HCT116 (cell line): ENCODE measurements around the gene ASCC2. TPM values are rescaled to one million over a fixed set of nuclear protein-coding genes. Genes with fewer than 3 reads are reported as not detected.

Experiments used
- ATAC-seq: fragments of 200-7000 bp; cut with Tn5 transposase; 2 replicates; pipeline ENCODE4 v1.9.1; 2020; ENCODE audit warnings: mild to moderate bottlenecking, moderate library complexity
- Bru-seq: library from RNA; stranded (reverse); fragments of 400-500 nt; gene quantifications from one replicate; lab custom pipeline; 2021; lab: Mats Ljungman, UMichigan
- BruChase-seq, 2 experiments: library from RNA; stranded (reverse); fragments of 400-500 nt; gene quantifications; one replicate each; lab custom pipeline; 2021; lab: Mats Ljungman, UMichigan
- BruUV-seq: library from RNA; stranded (reverse); fragments of 400-500 nt; replicated peaks from 2 replicates; lab custom pipeline; 2021; lab: Mats Ljungman, UMichigan
- CTCF ChIA-PET: fragments of 300-600 bp; sonication (Branson Sonifier 250); formaldehyde crosslinking; loops from one replicate; lab custom pipeline; 2021; ENCODE audit warnings: antibody characterized with exemption; lab: Charles Lee
- POLR2A ChIA-PET: fragments of 300-600, 350-600 bp; sonication (Branson Sonifier 250); formaldehyde crosslinking; loops from one replicate; lab custom pipeline; 2021; ENCODE audit warnings: antibody characterized with exemption; lab: Charles Lee
- RAD21 ChIA-PET, 2 experiments: fragments of 300-600 bp; sonication (Branson Sonifier 250); formaldehyde crosslinking; loops; one replicate each; lab custom pipeline; 2023; ENCODE audit warnings: low total read pairs in 2 of 2; ENCODE audit not compliant: uncharacterized antibody in 2 of 2, unreplicated experiment in 2 of 2, low non-redundant PET in 1 of 2; lab: Charles Lee
- DNase-seq: peaks from one replicate; pipeline ENCODE4 v3.0.0-alpha.2; 2010; ENCODE audit warnings: low read depth, low spot score
- H2AFZ ChIP-seq: fragments of 200-600 bp; shearing (Covaris generic), sonication (generic); 2 replicates; pipeline ENCODE4 v1.6.1; 2017; ENCODE audit warnings: low read depth, mixed run types, mixed read lengths, antibody characterized with exemption, low read length; ENCODE audit not compliant: poor library complexity, severe bottlenecking
- H3K27ac ChIP-seq: 2 replicates; pipeline ENCODE4 v1.5.1; 2012; ENCODE audit warnings: low read depth, low read length
- H3K27me3 ChIP-seq: fragments of 200-600 bp; sonication (generic); 2 replicates; pipeline ENCODE4 v1.6.1; 2016; ENCODE audit warnings: mixed run types, low read length, mixed read lengths; ENCODE audit not compliant: insufficient read depth
- H3K36me3 ChIP-seq, 2 experiments: fragments of 200-500 bp in 1 of 2; fragments of 200-600 bp in 1 of 2; sonication (Bioruptor generic) in 1 of 2; sonication (generic) in 1 of 2; 2 replicates each; pipeline versions ENCODE4 v1.5.1 to v1.6.1; 2014 to 2016; ENCODE audit warnings: low read length in 2 of 2, inconsistent platforms in 1 of 2, mixed read lengths in 1 of 2, mixed run types in 1 of 2; ENCODE audit not compliant: insufficient read depth in 2 of 2, control insufficient read depth in 1 of 2
- H3K4me1 ChIP-seq, 2 experiments: fragments of 200-600 bp in 1 of 2; sonication (generic) in 1 of 2; 2 replicates each; pipeline versions ENCODE4 v1.5.1 to v1.6.1; 2012 to 2017; ENCODE audit warnings: low read length in 2 of 2, inconsistent platforms in 1 of 2, mild to moderate bottlenecking in 1 of 2, mixed read lengths in 1 of 2, mixed run types in 1 of 2, moderate library complexity in 1 of 2; ENCODE audit not compliant: insufficient read depth in 2 of 2, control insufficient read depth in 1 of 2
- H3K4me2 ChIP-seq: fragments of 200-600 bp; sonication (generic); 2 replicates; pipeline ENCODE4 v1.6.1; 2017; ENCODE audit warnings: mixed run types, low read length, mixed read lengths
- H3K4me3 ChIP-seq, 2 experiments: fragments of 200-600 bp in 1 of 2; sonication (generic) in 1 of 2; replicated peaks in 1 of 2; 2 replicates each; pipeline ENCODE4 v1.5.1; 2011 to 2016; ENCODE audit warnings: low read length in 2 of 2, control low read depth in 1 of 2, low read depth in 1 of 2, mild to moderate bottlenecking in 1 of 2, mixed read lengths in 1 of 2, mixed run types in 1 of 2
- H3K79me2 ChIP-seq: fragments of 200-600 bp; sonication (generic); 2 replicates; pipeline ENCODE4 v1.6.1; 2017; ENCODE audit warnings: mild to moderate bottlenecking, mixed run types, low read length, moderate library complexity, mixed read lengths; ENCODE audit not compliant: insufficient read depth
- H3K9ac ChIP-seq: fragments of 200-600 bp; sonication (generic); 2 replicates; pipeline ENCODE4 v1.6.1; 2016; ENCODE audit warnings: low read length, mixed read lengths
- H3K9me2 ChIP-seq: fragments of 200-600 bp; sonication (generic), shearing (Covaris generic); 2 replicates; pipeline ENCODE4 v1.6.1; 2017; ENCODE audit warnings: mixed run types, mild to moderate bottlenecking, moderate library complexity; ENCODE audit not compliant: insufficient read depth
- H3K9me3 ChIP-seq, 2 experiments: fragments of 200-500 bp in 1 of 2; fragments of 200-600 bp in 1 of 2; sonication (Bioruptor generic) in 1 of 2; sonication (generic) in 1 of 2; 2 replicates each; pipeline ENCODE4 v1.6.1; 2014 to 2017; ENCODE audit warnings: low read length in 2 of 2, mixed read lengths in 2 of 2, inconsistent platforms in 1 of 2, low read depth in 1 of 2, mild to moderate bottlenecking in 1 of 2, mixed run types in 1 of 2, moderate library complexity in 1 of 2; ENCODE audit not compliant: control insufficient read depth in 1 of 2, insufficient read depth in 1 of 2
- H4K20me1 ChIP-seq: fragments of 200-600 bp; sonication (generic), shearing (Covaris generic); 2 replicates; pipeline ENCODE4 v1.6.1; 2017; ENCODE audit warnings: mixed run types, mild to moderate bottlenecking, moderate library complexity; ENCODE audit not compliant: insufficient read depth
- CBX3 ChIP-seq: IDR thresholded peaks from 2 replicates; pipeline ENCODE4 v1.6.1; 2012; ENCODE audit warnings: low read depth
- CTCF ChIP-seq, 3 experiments: fragments of 200-600 bp in 1 of 3; sonication (generic) in 1 of 3; IDR thresholded peaks in 2 of 3; conservative IDR thresholded peaks in 1 of 3; 2 replicates each; pipeline ENCODE4 v1.5.1; 2012 to 2017; ENCODE audit warnings: low read depth in 2 of 3, low read length in 2 of 3, antibody characterized with exemption in 1 of 3, borderline replicate concordance in 1 of 3, control low read depth in 1 of 3, mild to moderate bottlenecking in 1 of 3, mixed read lengths in 1 of 3, mixed run types in 1 of 3, moderate library complexity in 1 of 3; ENCODE audit not compliant: insufficient read depth in 1 of 3
- EGR1 ChIP-seq: IDR thresholded peaks from 2 replicates; pipeline ENCODE4 v1.6.1; 2012; ENCODE audit warnings: low read depth
- ELF1 ChIP-seq: IDR thresholded peaks from 2 replicates; pipeline ENCODE4 v1.6.1; 2012; ENCODE audit warnings: low read depth, borderline replicate concordance
- JUND ChIP-seq: IDR thresholded peaks from 2 replicates; pipeline ENCODE4 v1.6.1; 2012
- POLR2A ChIP-seq: IDR thresholded peaks from 2 replicates; pipeline ENCODE4 v1.7.0; 2011; ENCODE audit warnings: borderline replicate concordance; ENCODE audit not compliant: insufficient read depth, insufficient read length; ENCODE audit errors: extremely low read depth
- POLR2AphosphoS5 ChIP-seq: IDR thresholded peaks from 2 replicates; pipeline ENCODE4 v1.6.1; 2011; ENCODE audit warnings: mild to moderate bottlenecking, low read depth, low read length, moderate library complexity
- RAD21 ChIP-seq: IDR thresholded peaks from 2 replicates; pipeline ENCODE4 v1.6.1; 2012; ENCODE audit warnings: low read depth, mild to moderate bottlenecking
- REST ChIP-seq: IDR thresholded peaks from 2 replicates; pipeline ENCODE4 v1.6.1; 2012; ENCODE audit warnings: low read depth
- SIN3A ChIP-seq: IDR thresholded peaks from 2 replicates; pipeline ENCODE4 v1.6.1; 2012; ENCODE audit warnings: low read depth
- SP1 ChIP-seq: IDR thresholded peaks from 2 replicates; pipeline ENCODE4 v1.6.1; 2012; ENCODE audit warnings: low read depth
- SRF ChIP-seq: IDR thresholded peaks from 2 replicates; pipeline ENCODE4 v1.6.1; 2012; ENCODE audit warnings: low read depth
- TCF7L2 ChIP-seq: IDR thresholded peaks from 2 replicates; pipeline ENCODE4 v1.7.0; 2011; ENCODE audit warnings: borderline replicate concordance, inconsistent platforms; ENCODE audit not compliant: insufficient read depth, insufficient read length; ENCODE audit errors: extremely low read depth
- ZFX ChIP-seq: fragments of 450-650 bp; IDR thresholded peaks from 2 replicates; pipeline ENCODE4 v1.6.1; 2017
- intact Hi-C: fragments of 100-400 bp; cut with micrococcal nuclease; formaldehyde crosslinking; loops from 2 replicates; pipeline ENCODE4 v1.10.0; 2022
- long read RNA-seq: library from polyadenylated mRNA; unstranded; transcript quantifications from one replicate; pipeline ENCODE4 v2.0.0, GENCODE V29; 2021; ENCODE audit not compliant: unreplicated experiment
- polyA plus RNA-seq: library from polyadenylated mRNA; unstranded; fragments of >200 nt; gene quantifications from 2 replicates; pipeline ENCODE4 v1.2.1, GENCODE V29; 2012; ENCODE audit warnings: missing spikeins
- total RNA-seq: library from RNA; stranded (reverse); gene quantifications from one replicate; pipeline ENCODE4 v1.2.1, GENCODE V29; 2021; ENCODE audit not compliant: unreplicated experiment

ASCC2 gene
- total RNA-seq (68.6 TPM), Bru-seq, nascent RNA (percentile 68 among the genes with signal in this experiment), BruChase-seq, experiment 1, labeled RNA remaining after a 6-hour chase (percentile 74 among the genes with signal in this experiment), BruChase-seq, experiment 2, labeled RNA remaining after a 2-hour chase (percentile 71 among the genes with signal in this experiment)
- 61.7 and 63.2 TPM in 2 replicates for polyA plus RNA-seq
- long read RNA-seq, transcript ASCC2-202 (21 exons, 2,823 nt): minor isoform, 34 of 183 reads
- long read RNA-seq, transcript ASCC2-201 (20 exons, 2,793 nt): major isoform, 51 of 183 reads
- long read RNA-seq, partial matches to known transcripts: 50 of 183 reads
- long read RNA-seq, other reads (novel, unspliced or antisense): 46 of 183 reads

- Histone ChIP-seq H3K4me3 (peak within 1 kb of the TSS; percentile 84 to 93), H3K79me2 (peaks cover 26% of the 10 kb centered on the region), H3K27ac (peak within 1 kb of the TSS; percentile 80), H3K9me2 (no peaks in the 10 kb centered on the region), H3K9ac (peak within 1 kb of the TSS; percentile 65), H3K36me3 (peaks cover 0 to 7% of the 10 kb centered on the region in 2 experiments; a peak in 1 of 4 replicates), H3K4me1 (peaks cover 11 to 33% of the 10 kb centered on the region in 2 experiments), H3K27me3 (no peaks in the 10 kb centered on the region), H3K4me2 (peak within 1 kb of the TSS; percentile 71), H2AFZ (peak within 1 kb of the TSS; percentile 57), H3K9me3 (no peaks in the 10 kb centered on the region), H4K20me1 (no peaks in the 10 kb centered on the region)
- BruUV-seq: TSS peak; percentile 60
- peak; percentile 95 for DNase-seq
- intact Hi-C loops: no loop called here
- TF ChIP-seq CBX3 (no peak), EGR1 (peak; percentile 41; the same call in 1 of the 2 replicates), RAD21 (no peak), ZFX (peak; percentile 75), CTCF (IDR thresholded peaks at IDR 0.05 in 2 of 3, conservative IDR thresholded peaks at IDR 0.05 in 1 of 3; ENCODE audit: borderline replicate concordance in 1 of 3, insufficient read depth in 1 of 3, low read depth in 2 of 3, low read length in 2 of 3) (no peak), POLR2A (peak; percentile 81), JUND (no peak), TCF7L2 (peak; percentile 6), SRF (no peak; the same call in 1 of the 2 replicates), ELF1 (peak; percentile 94), POLR2AphosphoS5 (peak; percentile 92), SP1 (0 out of 2 replicates have a peak, but pooled peaks have one; percentile 18), REST (no peak), SIN3A (peak; percentile 78; the same call in 1 of the 2 replicates)
- ATAC-seq: peak; percentile 97
- ChIA-PET POLR2A (interaction anchor here (0.7 to 1.2 kb wide), 4 partner anchors 8 to 38 kb away, joined by 3 read pairs; no protein-coding TSS in a partner anchor), RAD21 (interaction anchor here in 1 of 2 experiments (0.5 kb wide), 1 partner anchor 21 kb away, joined by 7 read pairs; no protein-coding TSS in a partner anchor), CTCF (interaction anchor here (1.3 kb wide), 1 partner anchor 167 kb away, joined by 5 read pairs; no protein-coding TSS in a partner anchor)
Observed at GRCh38 chr22:29837741-29838598, at the start of gene ASCC2. Gene ASCC2 (minus strand): TSS chr22:29838274. CDS start chr22:29832325, 5,949 bp downstream.
